ENCODE results near the gene FAF2.

- TF ChIP-seq CTCF (IDR thresholded peaks at IDR 0.05; ENCODE audit: low read length) (no peak), EZH2 (IDR thresholded peaks at IDR 0.05; ENCODE audit: borderline replicate concordance, low read length) (no peak)
Observed at GRCh38 chr5:176425791-176426190, 22.4 kb upstream of the FAF2 start.

All from OCI-LY1 (cell line).